ENCODE measurements around the gene INPP5A.
"Not testable (repeated sequence)": the region's sequence is repeated elsewhere in the genome, so short reads cannot be mapped to it uniquely, and the experiment has no call there.

INPP5A gene

GRCh38 chr10:132764108-132764507 is 226.5 kb downstream of the INPP5A start:
- Histone ChIP-seq H3K36me3 (ENCODE audit: control insufficient read depth, insufficient read depth, low read length) (no peaks in the 10 kb centered on the region), H3K9me3 (ENCODE audit: control insufficient read depth, insufficient read depth, low read depth, low read length) (peaks cover 7% of the 10 kb centered on the region; the same call in 1 of the 2 replicates), H3K27me3 (ENCODE audit: control insufficient read depth, insufficient read depth, low read length) (no peaks in the 10 kb centered on the region), H3K4me1 (ENCODE audit: control insufficient read depth, insufficient read depth, low read length) (no peaks in the 10 kb centered on the region), H3K4me3 (ENCODE audit: low read depth, low read length) (no peak overlapping the region), H3K9ac (ENCODE audit: low read length) (no peak overlapping the region), H3K27ac (ENCODE audit: low read depth, low read length) (no peak overlapping the region)

- Histone ChIP-seq H3K27me3 (ENCODE audit: control insufficient read depth, insufficient read depth, low read length) (no peaks in the 10 kb centered on the region), H3K9me3 (ENCODE audit: control insufficient read depth, insufficient read depth, low read depth, low read length) (peaks cover 7% of the 10 kb centered on the region; the same call in 1 of the 2 replicates), H3K27ac (ENCODE audit: low read depth, low read length) (no peak overlapping the region), H3K36me3 (ENCODE audit: control insufficient read depth, insufficient read depth, low read length) (no peaks in the 10 kb centered on the region), H3K9ac (ENCODE audit: low read length) (no peak overlapping the region), H3K4me1 (ENCODE audit: control insufficient read depth, insufficient read depth, low read length) (no peaks in the 10 kb centered on the region), H3K4me3 (ENCODE audit: low read depth, low read length) (no peak overlapping the region)
Measured at GRCh38 chr10:132765435-132765834, 227.8 kb downstream of the INPP5A start.

DNA sequence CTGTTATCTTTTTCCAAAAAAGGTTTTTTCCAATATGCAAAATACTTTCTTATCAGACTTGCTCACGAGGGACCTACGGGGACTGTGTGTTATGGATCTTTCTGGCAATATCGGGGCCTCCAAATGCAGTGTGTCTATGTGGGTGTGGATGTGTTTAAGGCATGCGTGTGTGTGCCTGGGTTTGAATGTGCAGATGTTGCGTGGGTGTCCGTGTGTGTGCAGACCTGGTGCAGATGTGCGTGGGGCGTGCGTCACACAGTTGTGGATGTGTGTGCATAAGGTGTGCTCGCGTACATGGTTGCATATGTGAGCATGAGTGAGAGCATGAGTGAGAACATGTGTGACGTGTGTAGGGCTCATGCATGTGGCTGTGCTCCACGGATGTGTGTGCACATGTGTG is 228.7 kb downstream of the INPP5A start:
- no peaks in the 10 kb centered on the region for H3K36me3 ChIP-seq (ENCODE audit: control insufficient read depth, insufficient read depth, low read length)
- no peaks in the 10 kb centered on the region for H3K27me3 ChIP-seq (ENCODE audit: control insufficient read depth, insufficient read depth, low read length)
- no peak overlapping the region for H3K4me3 ChIP-seq (ENCODE audit: low read depth, low read length)
- no peak overlapping the region for H3K9ac ChIP-seq (ENCODE audit: low read length)
- no peaks in the 10 kb centered on the region for H3K4me1 ChIP-seq (ENCODE audit: control insufficient read depth, insufficient read depth, low read length)
- peaks cover 7% of the 10 kb centered on the region; the same call in 1 of the 2 replicates for H3K9me3 ChIP-seq (ENCODE audit: control insufficient read depth, insufficient read depth, low read depth, low read length)
- no peak overlapping the region for H3K27ac ChIP-seq (ENCODE audit: low read depth, low read length)

- H3K4me1 ChIP-seq (ENCODE audit: control insufficient read depth, insufficient read depth, low read length): no peaks in the 10 kb centered on the region
- H3K9ac ChIP-seq (ENCODE audit: low read length): no peak overlapping the region
- H3K4me3 ChIP-seq (ENCODE audit: low read depth, low read length): no peak overlapping the region
- no peaks in the 10 kb centered on the region for H3K27me3 ChIP-seq (ENCODE audit: control insufficient read depth, insufficient read depth, low read length)
- H3K9me3 ChIP-seq (ENCODE audit: control insufficient read depth, insufficient read depth, low read depth, low read length): peaks cover 3% of the 10 kb centered on the region; the same call in 1 of the 2 replicates
- H3K27ac ChIP-seq (ENCODE audit: low read depth, low read length): no peak overlapping the region
- H3K36me3 ChIP-seq (ENCODE audit: control insufficient read depth, insufficient read depth, low read length): no peaks in the 10 kb centered on the region
Measured at GRCh38 chr10:132768346-132769248, 231.0 kb downstream of the INPP5A start.

- H3K9me3 ChIP-seq (ENCODE audit: control insufficient read depth, insufficient read depth, low read depth, low read length): 0 out of 2 replicates have a peak, but pooled peaks cover 3% of the 10 kb centered on the region
- H3K9ac ChIP-seq (ENCODE audit: low read length): no peak overlapping the region
- no peaks in the 10 kb centered on the region for H3K36me3 ChIP-seq (ENCODE audit: control insufficient read depth, insufficient read depth, low read length)
- H3K4me3 ChIP-seq (ENCODE audit: low read depth, low read length): no peak overlapping the region
- H3K27ac ChIP-seq (ENCODE audit: low read depth, low read length): no peak overlapping the region
- H3K27me3 ChIP-seq (ENCODE audit: control insufficient read depth, insufficient read depth, low read length): no peaks in the 10 kb centered on the region
- H3K4me1 ChIP-seq (ENCODE audit: control insufficient read depth, insufficient read depth, low read length): no peaks in the 10 kb centered on the region
Measured at GRCh38 chr10:132770061-132771021, 232.8 kb downstream of the INPP5A start.

- H3K4me1 ChIP-seq (ENCODE audit: control insufficient read depth, insufficient read depth, low read length); H3K36me3 ChIP-seq (ENCODE audit: control insufficient read depth, insufficient read depth, low read length); H3K9ac ChIP-seq (ENCODE audit: low read length); H3K9me3 ChIP-seq (ENCODE audit: control insufficient read depth, insufficient read depth, low read depth, low read length); H3K27me3 ChIP-seq (ENCODE audit: control insufficient read depth, insufficient read depth, low read length); H3K4me3 ChIP-seq (ENCODE audit: low read depth, low read length); H3K27ac ChIP-seq (ENCODE audit: low read depth, low read length): not testable (repeated sequence)
Measured at GRCh38 chr10:132772816-132773215, 235.2 kb downstream of the INPP5A start.

DNA sequence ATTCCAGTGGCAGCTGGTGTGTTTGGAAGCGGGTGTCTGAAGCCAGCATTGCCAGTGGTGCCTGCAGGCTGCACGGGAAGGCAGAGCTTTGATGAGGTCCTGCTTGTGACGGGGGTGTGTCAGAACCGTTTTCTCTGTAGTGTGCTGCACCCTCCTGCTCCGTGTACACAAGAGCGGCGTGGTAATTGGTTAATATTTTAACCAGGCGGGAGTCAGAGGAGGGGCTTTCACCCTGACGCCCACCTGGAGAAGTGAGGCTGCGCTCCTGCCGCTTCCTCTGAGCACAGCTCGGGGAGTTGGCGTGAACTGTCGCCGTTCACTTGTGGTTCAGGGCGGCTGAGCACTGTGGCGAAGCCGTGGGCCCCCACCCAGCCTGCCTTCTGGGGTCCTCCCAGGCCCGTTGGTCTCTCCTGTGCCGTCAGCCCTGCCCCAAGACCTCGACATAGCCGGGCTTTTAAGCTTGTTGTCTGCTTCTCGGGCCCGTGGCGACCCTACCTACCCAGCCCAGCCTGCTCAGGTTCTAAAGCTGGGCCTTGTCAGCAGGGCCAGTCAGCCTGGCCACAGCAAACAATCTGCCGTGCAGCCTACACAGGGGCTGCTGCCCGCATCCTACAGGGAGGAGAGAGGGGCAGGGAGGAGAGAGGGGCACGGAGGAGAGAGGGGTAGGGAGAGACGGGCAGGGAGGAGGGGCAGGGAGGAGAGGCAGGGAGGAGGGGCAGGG is 236.8 kb downstream of the INPP5A start:
- Histone ChIP-seq H3K27me3 (ENCODE audit: control insufficient read depth, insufficient read depth, low read length) (no peaks in the 10 kb centered on the region), H3K4me3 (ENCODE audit: low read depth, low read length) (no peak overlapping the region), H3K4me1 (ENCODE audit: control insufficient read depth, insufficient read depth, low read length) (no peaks in the 10 kb centered on the region), H3K27ac (ENCODE audit: low read depth, low read length) (no peak overlapping the region), H3K9me3 (ENCODE audit: control insufficient read depth, insufficient read depth, low read depth, low read length) (0 out of 2 replicates have a peak, but pooled peaks cover 3% of the 10 kb centered on the region), H3K36me3 (ENCODE audit: control insufficient read depth, insufficient read depth, low read length) (no peaks in the 10 kb centered on the region), H3K9ac (ENCODE audit: low read length) (no peak overlapping the region)

- no peak overlapping the region for H3K4me3 ChIP-seq (ENCODE audit: low read depth, low read length)
- no peaks in the 10 kb centered on the region for H3K4me1 ChIP-seq (ENCODE audit: control insufficient read depth, insufficient read depth, low read length)
- no peak overlapping the region for H3K9ac ChIP-seq (ENCODE audit: low read length)
- H3K9me3 ChIP-seq (ENCODE audit: control insufficient read depth, insufficient read depth, low read depth, low read length): 0 out of 2 replicates have a peak, but pooled peaks cover 3% of the 10 kb centered on the region
- no peak overlapping the region for H3K27ac ChIP-seq (ENCODE audit: low read depth, low read length)
- peaks cover 1% of the 10 kb centered on the region; the same call in 1 of the 2 replicates for H3K27me3 ChIP-seq (ENCODE audit: control insufficient read depth, insufficient read depth, low read length)
- H3K36me3 ChIP-seq (ENCODE audit: control insufficient read depth, insufficient read depth, low read length): no peaks in the 10 kb centered on the region
Measured at GRCh38 chr10:132774902-132775863, 237.6 kb downstream of the INPP5A start.

DNA sequence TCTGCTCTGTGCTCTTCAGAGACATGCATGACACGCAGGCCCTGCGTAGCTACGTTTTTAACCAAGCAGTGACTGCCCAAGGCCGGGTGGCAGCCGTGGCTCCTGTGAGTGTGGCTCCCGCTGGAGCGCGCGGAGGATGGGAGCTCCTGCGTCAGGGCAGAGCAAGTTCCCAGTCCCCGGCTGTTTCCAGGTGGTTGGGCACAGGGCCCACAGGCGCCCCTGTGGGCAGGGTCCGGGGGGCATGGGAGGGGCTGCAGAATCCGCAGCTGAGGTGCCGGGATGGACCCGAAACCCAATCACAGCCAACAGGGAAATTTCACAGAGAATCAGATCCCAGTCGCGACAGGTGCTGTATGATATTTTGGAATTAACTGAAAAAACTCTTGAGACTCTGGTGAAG is 238.6 kb downstream of the INPP5A start:
- 0 out of 2 replicates have a peak, but pooled peaks cover 3% of the 10 kb centered on the region for H3K9me3 ChIP-seq (ENCODE audit: control insufficient read depth, insufficient read depth, low read depth, low read length)
- no peak overlapping the region for H3K4me3 ChIP-seq (ENCODE audit: low read depth, low read length)
- no peaks in the 10 kb centered on the region for H3K36me3 ChIP-seq (ENCODE audit: control insufficient read depth, insufficient read depth, low read length)
- H3K9ac ChIP-seq (ENCODE audit: low read length): no peak overlapping the region
- H3K4me1 ChIP-seq (ENCODE audit: control insufficient read depth, insufficient read depth, low read length): no peaks in the 10 kb centered on the region
- peaks cover 4% of the 10 kb centered on the region; the same call in 1 of the 2 replicates for H3K27me3 ChIP-seq (ENCODE audit: control insufficient read depth, insufficient read depth, low read length)
- no peak overlapping the region for H3K27ac ChIP-seq (ENCODE audit: low read depth, low read length)

Data from HUES6 (cell line).